ENCODE data around the gene FAM13A. TPM values are rescaled to one million over a fixed set of nuclear protein-coding genes. Genes with fewer than 3 reads are reported as not detected.

Gene FAM13A
- total and polyA plus RNA-seq, 2 donors (not counting 3 experiments of a cell fraction or from before 2014, with no cell fraction given), result 3.3 to 10.5 TPM

- TF ChIP-seq POLR2A (IDR thresholded peaks at IDR 0.05; ENCODE audit: low read depth, low read length) (no peak), POLR2AphosphoS5 (IDR thresholded peaks at IDR 0.05; ENCODE audit: insufficient read depth, low read depth, low read length) (no peak), MYC (IDR thresholded peaks at IDR 0.05; ENCODE audit: low read depth, low read length) (no peak), JUN (IDR thresholded peaks at IDR 0.05; ENCODE audit: borderline replicate concordance, insufficient read depth, insufficient read length, low read depth) (no peak), MAX (IDR thresholded peaks at IDR 0.05; ENCODE audit: insufficient read depth, insufficient read length) (no peak), FOS (IDR thresholded peaks at IDR 0.05; ENCODE audit: borderline replicate concordance, insufficient read depth, low read length) (no peak), GATA2 (IDR thresholded peaks at IDR 0.05; ENCODE audit: insufficient read depth, insufficient read length, low read depth, low read length) (no peak)
- CTCF ChIA-PET, result interaction anchor here (0.9 kb wide), 1 partner anchor 28 kb away, joined by 3 read pairs; no protein-coding TSS in a partner anchor
- BruUV-seq (replicated peaks), result no TSS peak
- H3K4me2 ChIP-seq (ENCODE audit: insufficient read depth, low read length), result no peak overlapping the region
- intact Hi-C loops (cut with micrococcal nuclease), result no loop called here
- no peak for FAIRE-seq
- H2AFZ ChIP-seq (ENCODE audit: low read depth, low read length), result no peak overlapping the region
- H3K36me3 ChIP-seq (ENCODE audit: control insufficient read depth in 2 of 2, extremely low read depth in 1 of 2, insufficient read depth in 2 of 2, low read length in 2 of 2), result no peaks in the 10 kb centered on the region
- H3K9me3 ChIP-seq (replicated peaks; ENCODE audit: control insufficient read depth, insufficient read depth, low read length), result no peaks in the 10 kb centered on the region
- DNase-seq (ENCODE audit: low read depth, low spot score), result no peak
- H3K4me1 ChIP-seq (ENCODE audit: control insufficient read depth, extremely low read depth, insufficient read depth, low read length), result no peaks in the 10 kb centered on the region
- no peaks in the 10 kb centered on the region for H3K9me1 ChIP-seq (replicated peaks; ENCODE audit: control insufficient read depth, extremely low read depth, insufficient read depth, low read length)
- H3K9ac ChIP-seq (replicated peaks; ENCODE audit: extremely low read depth, insufficient read depth, low read length), result no peak overlapping the region
- no peak overlapping the region for H3K27ac ChIP-seq (ENCODE audit: insufficient read depth, low read depth, low read length)
- POLR2A ChIA-PET, result no interaction called here
- H3K27me3 ChIP-seq (ENCODE audit: control insufficient read depth in 2 of 2, insufficient read depth in 2 of 2, low read length in 2 of 2), result peaks cover 3 to 7% of the 10 kb centered on the region in 2 experiments
- no peak overlapping the region for H3K4me3 ChIP-seq (replicated peaks in 1 of 3; ENCODE audit: insufficient read depth in 1 of 3, low read depth in 1 of 3, low read length in 3 of 3)
- dilution Hi-C loops (cut with MboI; ENCODE audit: extremely low pct_ligation_motif_present, low sequenced_read_pairs), result no loop called here
- H4K20me1 ChIP-seq (replicated peaks; ENCODE audit: control insufficient read depth, extremely low read depth, insufficient read depth, low read length), result no peaks in the 10 kb centered on the region
- H3K79me2 ChIP-seq (ENCODE audit: control insufficient read depth, insufficient read depth, low read length), result no peaks in the 10 kb centered on the region
These were observed 12.5 kb upstream of the FAM13A start for GRCh38 chr4:89069481-89069880.

- Histone ChIP-seq H3K4me2 (ENCODE audit: insufficient read depth, low read length) (no peak overlapping the region), H3K9ac (replicated peaks; ENCODE audit: extremely low read depth, insufficient read depth, low read length) (no peak overlapping the region), H4K20me1 (replicated peaks; ENCODE audit: control insufficient read depth, extremely low read depth, insufficient read depth, low read length) (no peaks in the 10 kb centered on the region), H3K79me2 (ENCODE audit: control insufficient read depth, insufficient read depth, low read length) (no peaks in the 10 kb centered on the region), H2AFZ (ENCODE audit: low read depth, low read length) (no peak overlapping the region), H3K36me3 (ENCODE audit: control insufficient read depth in 2 of 2, extremely low read depth in 1 of 2, insufficient read depth in 2 of 2, low read length in 2 of 2) (no peaks in the 10 kb centered on the region), H3K27me3 (ENCODE audit: control insufficient read depth in 2 of 2, insufficient read depth in 2 of 2, low read length in 2 of 2) (peaks cover 3 to 6% of the 10 kb centered on the region in 2 experiments), H3K4me3 (replicated peaks in 1 of 3; ENCODE audit: insufficient read depth in 1 of 3, low read depth in 1 of 3, low read length in 3 of 3) (no peak overlapping the region), H3K4me1 (ENCODE audit: control insufficient read depth, extremely low read depth, insufficient read depth, low read length) (no peaks in the 10 kb centered on the region), H3K9me1 (replicated peaks; ENCODE audit: control insufficient read depth, extremely low read depth, insufficient read depth, low read length) (no peaks in the 10 kb centered on the region), H3K9me3 (replicated peaks; ENCODE audit: control insufficient read depth, insufficient read depth, low read length) (no peaks in the 10 kb centered on the region), H3K27ac (ENCODE audit: insufficient read depth, low read depth, low read length) (no peak overlapping the region)
- TF ChIP-seq MAX (IDR thresholded peaks at IDR 0.05; ENCODE audit: insufficient read depth, insufficient read length) (no peak), CTCF (IDR thresholded peaks at IDR 0.05; ENCODE audit: extremely low read depth in 1 of 2, insufficient read depth in 1 of 2, low read depth in 1 of 2, low read length in 2 of 2) (no peak), POLR2A (IDR thresholded peaks at IDR 0.05; ENCODE audit: low read depth, low read length) (no peak), FOS (IDR thresholded peaks at IDR 0.05; ENCODE audit: borderline replicate concordance, insufficient read depth, low read length) (no peak), POLR2AphosphoS5 (IDR thresholded peaks at IDR 0.05; ENCODE audit: insufficient read depth, low read depth, low read length) (no peak), EZH2 (IDR thresholded peaks at IDR 0.05; ENCODE audit: borderline replicate concordance, low read depth, low read length, severe bottlenecking) (no peak), JUN (IDR thresholded peaks at IDR 0.05; ENCODE audit: borderline replicate concordance, insufficient read depth, insufficient read length, low read depth) (no peak), GATA2 (IDR thresholded peaks at IDR 0.05; ENCODE audit: insufficient read depth, insufficient read length, low read depth, low read length) (no peak), MYC (IDR thresholded peaks at IDR 0.05; ENCODE audit: low read depth, low read length) (no peak)
- dilution Hi-C loops (cut with MboI; ENCODE audit: extremely low pct_ligation_motif_present, low sequenced_read_pairs), result no loop called here
- no TSS peak for BruUV-seq (replicated peaks)
- no peak for FAIRE-seq
- POLR2A ChIA-PET, result no interaction called here
- no peak for DNase-seq (ENCODE audit: low read depth, low spot score)
- CTCF ChIA-PET, result no interaction called here
- intact Hi-C loops (cut with micrococcal nuclease), result no loop called here
These were observed 10.4 kb upstream of the FAM13A start for GRCh38 chr4:89067417-89067816.
